ENCODE measurements around the gene NCK2.

The NCK2 gene

DNA sequence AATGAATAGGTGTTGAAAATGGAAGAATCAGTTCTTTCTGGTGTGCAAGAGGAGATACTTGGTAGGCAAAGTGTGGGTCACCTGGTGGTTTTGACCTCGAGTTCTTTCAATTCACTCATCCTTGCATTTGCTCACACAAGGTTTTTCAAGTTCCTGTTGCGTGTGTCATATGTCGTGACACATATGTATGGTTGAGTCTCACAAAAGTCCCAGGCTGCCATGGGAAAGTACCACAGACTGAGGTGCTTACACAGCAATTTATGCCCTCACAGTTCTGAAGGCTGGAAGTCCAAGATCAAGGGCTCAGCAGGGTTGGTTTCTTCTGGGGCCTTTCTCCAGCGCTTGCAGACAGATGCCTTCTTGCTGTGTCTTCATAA lies 64.4 kb downstream of the NCK2 start:
- DNase-seq (ENCODE audit: low read depth in 2 of 2, low spot score in 1 of 2), result no peak

DNA sequence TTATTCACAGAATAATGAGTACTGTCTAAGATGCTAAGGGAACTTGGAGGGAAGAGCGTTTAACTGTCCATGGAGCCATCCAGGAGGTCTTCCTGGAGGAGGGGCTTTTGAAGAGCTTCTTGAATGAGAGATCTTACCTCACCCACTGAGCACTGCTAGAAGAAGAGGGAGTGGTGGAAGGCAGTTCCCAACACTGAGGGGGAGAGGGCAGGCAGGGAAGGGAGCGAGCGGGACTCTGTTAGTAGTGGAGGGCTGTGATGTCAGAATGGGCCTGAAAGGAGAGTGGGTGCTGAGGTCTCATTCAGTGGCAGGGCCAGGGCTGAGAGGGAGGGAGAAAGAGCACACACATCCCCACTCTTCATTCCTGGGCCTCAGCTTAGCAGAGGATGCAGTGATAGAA lies 65.0 kb downstream of the NCK2 start:
- no peak for DNase-seq (ENCODE audit: low read depth in 2 of 2, low spot score in 1 of 2)

DNA sequence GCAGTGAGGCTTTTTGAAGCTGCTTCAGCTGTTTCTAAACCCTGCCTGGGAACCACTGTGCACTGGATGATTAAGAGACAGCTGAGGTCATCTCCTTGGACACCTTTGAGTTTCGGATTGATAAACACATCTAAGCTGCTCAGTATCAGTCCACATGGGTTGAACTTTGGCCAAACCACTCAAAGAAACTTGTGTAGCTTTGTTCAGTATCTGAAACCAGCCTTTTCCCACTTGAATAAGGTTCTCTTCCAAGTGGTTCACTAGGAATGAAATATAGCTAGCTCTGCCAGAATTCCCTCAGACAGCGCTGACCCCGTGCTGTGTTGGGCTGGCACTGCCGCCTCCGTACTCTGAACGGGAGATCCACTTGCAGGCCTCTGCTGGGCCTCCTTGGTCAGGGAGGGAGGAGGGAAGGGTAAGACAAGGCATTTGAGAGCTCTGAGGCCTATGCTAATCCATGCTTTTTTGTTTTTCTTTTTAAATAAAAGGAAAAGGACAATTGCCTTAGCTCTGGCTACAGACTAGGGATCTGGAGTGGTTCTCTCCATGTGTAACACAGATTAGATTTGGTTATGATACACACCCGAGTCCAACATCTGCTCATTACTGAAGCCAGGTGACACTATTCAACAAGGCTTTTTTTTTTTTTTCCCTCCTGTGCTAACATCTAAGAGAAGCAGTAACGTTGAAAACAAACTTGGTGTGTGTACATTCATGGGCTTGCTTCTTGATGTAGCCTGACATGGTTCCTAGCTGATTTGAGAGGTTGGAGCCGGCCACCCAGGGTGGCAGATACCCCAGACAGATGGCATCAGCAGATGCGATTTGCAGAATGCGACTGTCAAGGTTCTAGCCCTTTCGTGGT lies 67.7 kb downstream of the NCK2 start:
- no peak for DNase-seq (ENCODE audit: low read depth in 2 of 2, low spot score in 1 of 2)

DNA sequence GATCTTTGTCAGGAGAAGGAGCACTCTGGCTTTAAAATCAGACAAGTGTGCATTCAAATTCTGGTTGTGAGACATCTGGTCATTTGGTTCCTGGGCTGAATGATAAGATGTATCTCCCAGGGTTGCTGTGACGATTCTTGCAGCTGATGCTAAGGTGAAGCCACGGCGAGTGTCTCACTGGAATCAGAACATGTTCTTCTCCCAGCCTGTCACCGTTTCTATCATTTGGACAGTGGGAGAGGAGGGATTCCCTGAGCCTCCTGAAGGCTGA lies 68.3 kb downstream of the NCK2 start:
- no peak for DNase-seq (ENCODE audit: low read depth in 2 of 2, low spot score in 1 of 2)

GRCh38 chr2:105813405-105813804 lies 68.7 kb downstream of the NCK2 start:
- no peak for DNase-seq (ENCODE audit: low read depth in 2 of 2, low spot score in 1 of 2)

DNA sequence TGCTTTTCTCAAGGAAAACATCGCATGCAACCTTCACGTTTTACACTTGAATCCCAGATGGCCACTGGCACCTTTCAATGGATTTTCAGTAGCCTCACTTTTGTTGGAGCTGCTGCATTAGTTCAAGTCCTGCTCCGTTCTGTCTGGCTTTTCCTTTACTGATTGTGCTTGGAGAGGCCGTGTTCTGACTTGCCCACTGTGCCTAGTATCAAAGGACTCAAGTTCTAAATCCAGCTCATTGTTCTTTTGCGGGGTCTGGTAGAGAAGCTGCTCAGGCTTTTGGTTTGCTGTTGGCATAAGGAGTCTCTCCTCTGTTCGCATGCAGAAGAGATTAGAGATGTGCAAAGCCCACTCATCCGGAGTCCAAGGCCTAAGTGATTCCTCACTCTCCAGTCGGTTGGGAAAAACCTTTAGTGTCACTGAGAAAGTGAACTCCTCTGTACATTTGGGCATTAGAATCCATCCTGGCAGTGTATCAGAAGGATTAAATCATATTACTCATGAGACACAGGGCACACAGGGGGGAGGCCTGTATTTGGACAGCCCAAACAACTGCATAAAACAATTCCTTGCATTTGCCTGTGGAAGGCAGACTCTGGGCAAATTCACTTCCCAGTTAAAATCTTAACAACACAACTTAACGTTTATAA lies 69.7 kb downstream of the NCK2 start:
- DNase-seq (ENCODE audit: low read depth in 2 of 2, low spot score in 1 of 2), result no peak

DNA sequence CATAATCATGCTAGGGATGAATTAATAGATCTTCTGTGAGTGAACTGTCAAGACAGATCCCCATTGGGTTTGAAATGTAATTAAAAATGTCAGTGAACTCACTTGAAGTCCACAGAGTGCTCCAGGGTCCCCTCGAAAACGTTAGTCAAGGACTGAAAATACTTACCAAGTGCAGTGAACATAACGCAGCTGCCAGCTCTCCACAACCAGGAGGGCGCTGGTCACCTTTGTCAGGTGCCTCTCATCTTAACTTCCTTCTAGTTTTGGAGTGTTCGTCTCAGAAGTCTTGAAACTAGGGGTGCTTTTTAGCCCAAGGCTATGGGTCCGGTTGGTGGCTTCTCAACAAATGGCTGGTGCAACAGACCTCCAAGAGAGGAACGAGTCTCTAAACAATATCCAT lies 70.7 kb downstream of the NCK2 start:
- no peak for DNase-seq (ENCODE audit: low read depth in 2 of 2, low spot score in 1 of 2)

GRCh38 chr2:105820151-105820550 lies 75.4 kb downstream of the NCK2 start:
- DNase-seq (ENCODE audit: low read depth in 2 of 2, low spot score in 1 of 2), result no peak

- no peak for DNase-seq (ENCODE audit: low read depth in 2 of 2, low spot score in 1 of 2)
Measured at GRCh38 chr2:105820691-105821090, 76.0 kb downstream of the NCK2 start.

- DNase-seq (ENCODE audit: low read depth in 2 of 2, low spot score in 1 of 2), result no peak
Measured at GRCh38 chr2:105821428-105822125, 76.9 kb downstream of the NCK2 start.

- no peak for DNase-seq (ENCODE audit: low read depth in 2 of 2, low spot score in 1 of 2)
Measured at GRCh38 chr2:105822186-105822585, 77.5 kb downstream of the NCK2 start.

GRCh38 chr2:105824446-105824845 lies 79.7 kb downstream of the NCK2 start:
- no peak for DNase-seq (ENCODE audit: low read depth in 2 of 2, low spot score in 1 of 2)

GRCh38 chr2:105827351-105828096 lies 82.8 kb downstream of the NCK2 start:
- DNase-seq (ENCODE audit: low read depth in 2 of 2, low spot score in 1 of 2), result no peak

- DNase-seq (ENCODE audit: low read depth in 2 of 2, low spot score in 1 of 2), result no peak
Measured at GRCh38 chr2:105828558-105828957, 83.8 kb downstream of the NCK2 start.

GRCh38 chr2:105834931-105835330 lies 90.2 kb downstream of the NCK2 start:
- no peak for DNase-seq (ENCODE audit: low read depth in 2 of 2, low spot score in 1 of 2)

DNA sequence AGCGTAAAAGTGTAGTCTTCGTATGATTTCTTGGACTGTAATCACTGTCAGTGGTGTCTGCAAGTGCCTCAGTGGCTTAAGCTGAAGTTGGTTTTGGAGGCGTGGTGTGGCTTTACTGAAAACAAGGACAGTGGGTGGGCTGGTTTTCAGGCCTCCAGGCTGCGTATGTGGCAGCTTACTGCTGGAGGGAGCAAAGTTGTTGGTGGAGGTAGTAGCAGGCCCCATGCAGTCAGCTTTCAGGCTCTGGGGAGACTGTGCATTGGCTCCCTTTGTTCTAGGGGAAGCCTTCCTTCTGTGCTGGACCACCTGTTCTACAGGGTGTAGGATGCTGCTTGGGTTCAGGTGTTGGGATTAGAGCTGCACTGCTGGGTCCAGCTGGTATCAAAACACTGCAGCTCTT lies 91.6 kb downstream of the NCK2 start:
- DNase-seq (ENCODE audit: low read depth in 2 of 2, low spot score in 1 of 2), result no peak

- DNase-seq (ENCODE audit: low read depth in 2 of 2, low spot score in 1 of 2), result no peak
Measured at GRCh38 chr2:105836840-105837692, 92.4 kb downstream of the NCK2 start.

DNA sequence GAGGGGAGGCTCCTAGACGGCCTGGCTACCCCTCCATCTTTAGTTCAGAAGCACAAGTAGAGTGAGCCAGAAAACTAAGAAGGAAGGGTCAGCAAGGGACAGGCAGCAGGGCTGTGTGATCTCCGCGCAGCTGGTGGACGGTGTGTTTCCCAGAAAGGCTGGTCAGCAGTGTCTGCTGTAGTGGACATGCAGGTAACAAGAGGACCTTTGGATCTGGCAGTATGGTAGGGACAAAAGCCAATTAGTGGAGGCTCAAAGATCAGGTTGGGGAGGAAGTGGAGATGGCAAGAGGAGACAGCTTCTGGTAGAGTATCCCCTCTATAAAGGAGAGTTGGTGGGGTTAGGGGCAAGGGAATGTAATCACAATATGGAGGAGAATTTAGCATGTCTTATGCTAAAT lies 95.1 kb downstream of the NCK2 start:
- no peak for DNase-seq (ENCODE audit: low read depth in 2 of 2, low spot score in 1 of 2)

DNA sequence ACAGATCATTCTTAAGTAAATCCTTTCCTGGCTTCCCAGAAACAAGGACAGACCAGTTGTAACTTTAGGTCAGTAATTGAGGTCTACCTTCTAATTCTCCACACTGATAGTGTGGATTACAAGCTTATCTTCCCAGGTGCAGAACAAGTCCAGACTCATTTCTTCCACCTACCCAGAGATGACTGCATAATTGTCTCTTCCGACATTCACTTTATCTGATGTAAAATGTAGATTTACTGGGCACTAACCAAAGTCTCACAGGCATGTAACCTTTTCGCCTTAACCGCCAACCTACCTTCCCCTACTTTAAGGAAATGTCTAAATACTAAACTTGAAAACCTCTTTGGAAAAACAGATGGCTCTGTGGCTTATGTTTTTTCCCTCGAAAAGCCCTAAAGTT lies 96.2 kb downstream of the NCK2 start:
- DNase-seq (ENCODE audit: low read depth in 2 of 2, low spot score in 1 of 2), result no peak

- no peak for DNase-seq (ENCODE audit: low read depth in 2 of 2, low spot score in 1 of 2)
Measured at GRCh38 chr2:105841551-105841950, 96.8 kb downstream of the NCK2 start.

DNA sequence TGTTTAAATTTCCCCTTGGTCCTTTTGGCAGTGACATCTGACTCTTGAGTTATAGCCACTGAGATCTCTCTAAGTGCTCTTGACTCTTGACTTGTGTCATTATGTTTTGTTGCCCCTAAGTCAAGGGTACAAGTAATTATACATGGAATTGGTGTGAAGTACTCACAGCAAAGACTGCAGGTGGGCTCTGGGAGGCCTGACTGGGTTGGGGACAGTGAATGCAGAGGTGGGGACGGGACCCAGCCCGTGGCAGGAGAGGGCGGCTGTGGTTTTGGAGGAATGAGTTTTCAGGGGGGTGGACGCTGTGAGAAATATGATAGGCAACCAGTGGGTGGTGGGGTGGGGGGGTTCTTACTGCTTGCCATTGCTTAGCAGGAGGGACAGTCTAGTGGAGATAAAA lies 97.8 kb downstream of the NCK2 start:
- DNase-seq (ENCODE audit: low read depth in 2 of 2, low spot score in 1 of 2), result no peak
